ENCODE results near the gene ZNF827.

ZNF827 gene

DNA sequence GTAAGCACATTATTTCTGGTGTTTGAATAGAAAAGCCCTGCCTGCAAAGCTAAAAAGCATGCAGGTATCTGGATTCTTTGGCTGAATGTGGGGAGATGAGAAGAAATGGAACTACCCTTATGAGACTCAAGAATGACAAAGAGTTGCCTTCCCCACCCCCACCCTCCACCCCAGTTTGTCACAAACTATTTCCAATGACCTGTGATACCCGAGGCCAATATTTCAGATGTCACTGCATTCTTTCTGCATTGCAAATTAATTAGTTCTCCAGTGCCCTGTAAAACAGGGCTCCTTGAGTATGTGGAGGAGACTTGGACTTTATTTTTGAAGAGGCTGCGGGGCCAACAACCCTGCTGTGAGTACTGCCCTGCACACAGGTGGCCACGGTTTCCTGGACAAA is 116.4 kb downstream of the ZNF827 start:
- TF ChIP-seq, protein P1, sequence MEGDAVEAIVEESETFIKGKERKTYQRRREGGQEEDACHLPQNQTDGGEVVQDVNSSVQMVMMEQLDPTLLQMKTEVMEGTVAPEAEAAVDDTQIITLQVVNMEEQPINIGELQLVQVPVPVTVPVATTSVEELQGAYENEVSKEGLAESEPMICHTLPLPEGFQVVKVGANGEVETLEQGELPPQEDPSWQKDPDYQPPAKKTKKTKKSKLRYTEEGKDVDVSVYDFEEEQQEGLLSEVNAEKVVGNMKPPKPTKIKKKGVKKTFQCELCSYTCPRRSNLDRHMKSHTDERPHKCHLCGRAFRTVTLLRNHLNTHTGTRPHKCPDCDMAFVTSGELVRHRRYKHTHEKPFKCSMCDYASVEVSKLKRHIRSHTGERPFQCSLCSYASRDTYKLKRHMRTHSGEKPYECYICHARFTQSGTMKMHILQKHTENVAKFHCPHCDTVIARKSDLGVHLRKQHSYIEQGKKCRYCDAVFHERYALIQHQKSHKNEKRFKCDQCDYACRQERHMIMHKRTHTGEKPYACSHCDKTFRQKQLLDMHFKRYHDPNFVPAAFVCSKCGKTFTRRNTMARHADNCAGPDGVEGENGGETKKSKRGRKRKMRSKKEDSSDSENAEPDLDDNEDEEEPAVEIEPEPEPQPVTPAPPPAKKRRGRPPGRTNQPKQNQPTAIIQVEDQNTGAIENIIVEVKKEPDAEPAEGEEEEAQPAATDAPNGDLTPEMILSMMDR (IDR thresholded peaks at IDR 0.05; ENCODE audit: extremely low read depth, insufficient read depth, missing control alignments): no peak
- no peak for DNase-seq (ENCODE audit: low spot score)
- in situ Hi-C loops (cut with MboI; ENCODE audit: low pct_unique_long_range_greater_than_20kb, low sequenced_read_pairs, unreplicated experiment): no loop called here

DNA sequence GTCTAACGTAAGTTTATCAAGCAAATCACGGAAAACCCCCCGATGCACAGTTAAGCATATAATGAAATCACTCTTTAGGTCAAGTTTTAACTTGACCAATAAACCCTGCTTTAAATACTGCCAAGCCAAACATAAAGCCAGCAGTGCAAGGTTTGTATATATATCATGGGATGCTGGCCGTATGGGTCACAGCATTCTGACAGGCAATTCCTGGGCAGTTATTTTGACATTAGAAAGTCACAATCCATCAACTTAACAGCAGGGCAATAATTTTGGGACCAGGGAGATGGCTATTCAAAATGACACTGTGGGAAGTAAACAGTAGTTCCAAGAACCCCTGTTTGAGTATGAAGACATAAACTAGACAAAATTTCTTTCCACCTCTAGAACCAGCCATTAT is 116.9 kb downstream of the ZNF827 start:
- in situ Hi-C loops (cut with MboI; ENCODE audit: low pct_unique_long_range_greater_than_20kb, low sequenced_read_pairs, unreplicated experiment): no loop called here
- no peak for DNase-seq (ENCODE audit: low spot score)
- TF ChIP-seq, protein P1 (IDR thresholded peaks at IDR 0.05; ENCODE audit: extremely low read depth, insufficient read depth, missing control alignments): no peak

GRCh38 chr4:145820407-145820806 is 118.2 kb downstream of the ZNF827 start:
- DNase-seq (ENCODE audit: low spot score): no peak
- TF ChIP-seq, protein P1 (IDR thresholded peaks at IDR 0.05; ENCODE audit: extremely low read depth, insufficient read depth, missing control alignments): no peak

GRCh38 chr4:145819853-145820181 is 118.8 kb downstream of the ZNF827 start:
- DNase-seq (ENCODE audit: low spot score): no peak
- TF ChIP-seq, protein P1 (IDR thresholded peaks at IDR 0.05; ENCODE audit: extremely low read depth, insufficient read depth, missing control alignments): no peak
- in situ Hi-C loops (cut with MboI; ENCODE audit: low pct_unique_long_range_greater_than_20kb, low sequenced_read_pairs, unreplicated experiment): no loop called here

More at GRCh38 chr4:145820407-145820806, 118.2 kb downstream of the ZNF827 start:
- in situ Hi-C loops (cut with MboI; ENCODE audit: low pct_unique_long_range_greater_than_20kb, low sequenced_read_pairs, unreplicated experiment): no loop called here

- in situ Hi-C loops (cut with MboI; ENCODE audit: low pct_unique_long_range_greater_than_20kb, low sequenced_read_pairs, unreplicated experiment): no loop called here
- no peak for DNase-seq (ENCODE audit: low spot score)
- TF ChIP-seq, protein P1 (IDR thresholded peaks at IDR 0.05; ENCODE audit: extremely low read depth, insufficient read depth, missing control alignments): no peak
Observed at GRCh38 chr4:145819101-145819852, 119.3 kb downstream of the ZNF827 start.

DNA sequence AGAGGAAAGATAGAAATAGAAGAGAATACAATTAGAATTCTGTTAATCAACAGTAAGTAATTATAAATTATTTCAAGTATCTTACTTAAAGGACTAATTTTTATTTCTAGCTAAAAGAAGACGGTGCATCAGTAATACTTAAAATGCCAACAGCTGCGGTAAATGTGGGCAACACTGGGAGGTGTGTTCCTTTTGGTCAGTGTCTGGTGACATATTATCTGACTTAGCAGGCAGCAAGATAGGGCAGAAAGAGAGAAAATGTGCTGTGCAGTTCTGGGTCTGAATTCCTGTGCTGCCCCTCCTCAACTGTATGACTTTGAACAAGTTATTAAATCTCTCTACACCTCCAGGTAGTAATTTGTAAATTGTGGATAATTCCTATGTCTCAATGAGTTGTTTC is 120.6 kb downstream of the ZNF827 start:
- TF ChIP-seq, protein P1 (IDR thresholded peaks at IDR 0.05; ENCODE audit: extremely low read depth, insufficient read depth, missing control alignments): no peak
- in situ Hi-C loops (cut with MboI; ENCODE audit: low pct_unique_long_range_greater_than_20kb, low sequenced_read_pairs, unreplicated experiment): no loop called here
- no peak for DNase-seq (ENCODE audit: low spot score)
